ENCODE data around the gene ZNF524.

DNA sequence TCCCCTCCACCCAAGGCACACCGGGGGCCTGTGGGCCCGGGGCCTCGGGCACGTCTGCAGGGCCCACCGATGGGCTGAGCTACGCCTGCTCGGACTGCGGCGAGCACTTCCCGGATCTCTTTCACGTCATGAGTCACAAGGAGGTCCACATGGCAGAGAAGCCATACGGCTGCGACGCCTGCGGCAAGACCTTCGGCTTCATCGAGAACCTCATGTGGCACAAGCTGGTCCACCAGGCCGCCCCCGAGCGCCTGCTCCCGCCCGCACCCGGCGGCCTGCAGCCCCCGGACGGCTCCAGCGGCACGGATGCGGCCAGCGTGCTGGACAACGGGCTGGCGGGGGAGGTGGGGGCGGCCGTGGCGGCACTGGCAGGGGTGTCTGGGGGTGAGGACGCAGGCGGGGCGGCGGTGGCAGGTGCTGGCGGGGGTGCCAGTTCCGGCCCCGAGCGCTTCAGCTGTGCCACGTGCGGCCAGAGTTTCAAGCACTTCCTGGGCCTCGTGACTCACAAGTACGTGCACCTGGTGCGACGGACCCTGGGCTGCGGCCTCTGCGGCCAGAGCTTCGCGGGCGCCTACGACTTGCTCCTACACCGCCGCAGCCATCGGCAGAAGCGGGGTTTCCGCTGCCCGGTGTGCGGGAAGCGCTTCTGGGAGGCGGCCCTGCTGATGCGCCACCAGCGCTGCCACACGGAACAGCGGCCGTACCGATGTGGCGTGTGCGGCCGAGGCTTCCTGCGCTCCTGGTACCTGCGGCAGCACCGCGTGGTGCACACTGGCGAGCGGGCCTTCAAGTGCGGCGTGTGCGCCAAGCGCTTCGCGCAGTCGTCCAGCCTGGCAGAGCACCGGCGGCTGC, 15.7 kb downstream of the ZNF524 start:
- TF ChIP-seq, protein P1, sequence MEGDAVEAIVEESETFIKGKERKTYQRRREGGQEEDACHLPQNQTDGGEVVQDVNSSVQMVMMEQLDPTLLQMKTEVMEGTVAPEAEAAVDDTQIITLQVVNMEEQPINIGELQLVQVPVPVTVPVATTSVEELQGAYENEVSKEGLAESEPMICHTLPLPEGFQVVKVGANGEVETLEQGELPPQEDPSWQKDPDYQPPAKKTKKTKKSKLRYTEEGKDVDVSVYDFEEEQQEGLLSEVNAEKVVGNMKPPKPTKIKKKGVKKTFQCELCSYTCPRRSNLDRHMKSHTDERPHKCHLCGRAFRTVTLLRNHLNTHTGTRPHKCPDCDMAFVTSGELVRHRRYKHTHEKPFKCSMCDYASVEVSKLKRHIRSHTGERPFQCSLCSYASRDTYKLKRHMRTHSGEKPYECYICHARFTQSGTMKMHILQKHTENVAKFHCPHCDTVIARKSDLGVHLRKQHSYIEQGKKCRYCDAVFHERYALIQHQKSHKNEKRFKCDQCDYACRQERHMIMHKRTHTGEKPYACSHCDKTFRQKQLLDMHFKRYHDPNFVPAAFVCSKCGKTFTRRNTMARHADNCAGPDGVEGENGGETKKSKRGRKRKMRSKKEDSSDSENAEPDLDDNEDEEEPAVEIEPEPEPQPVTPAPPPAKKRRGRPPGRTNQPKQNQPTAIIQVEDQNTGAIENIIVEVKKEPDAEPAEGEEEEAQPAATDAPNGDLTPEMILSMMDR (IDR thresholded peaks at IDR 0.05) = no peak
- TF ChIP-seq POLR2AphosphoS5 (IDR thresholded peaks at IDR 0.05; ENCODE audit: low read depth, low read length) = no peak
- TF ChIP-seq, protein P2, sequence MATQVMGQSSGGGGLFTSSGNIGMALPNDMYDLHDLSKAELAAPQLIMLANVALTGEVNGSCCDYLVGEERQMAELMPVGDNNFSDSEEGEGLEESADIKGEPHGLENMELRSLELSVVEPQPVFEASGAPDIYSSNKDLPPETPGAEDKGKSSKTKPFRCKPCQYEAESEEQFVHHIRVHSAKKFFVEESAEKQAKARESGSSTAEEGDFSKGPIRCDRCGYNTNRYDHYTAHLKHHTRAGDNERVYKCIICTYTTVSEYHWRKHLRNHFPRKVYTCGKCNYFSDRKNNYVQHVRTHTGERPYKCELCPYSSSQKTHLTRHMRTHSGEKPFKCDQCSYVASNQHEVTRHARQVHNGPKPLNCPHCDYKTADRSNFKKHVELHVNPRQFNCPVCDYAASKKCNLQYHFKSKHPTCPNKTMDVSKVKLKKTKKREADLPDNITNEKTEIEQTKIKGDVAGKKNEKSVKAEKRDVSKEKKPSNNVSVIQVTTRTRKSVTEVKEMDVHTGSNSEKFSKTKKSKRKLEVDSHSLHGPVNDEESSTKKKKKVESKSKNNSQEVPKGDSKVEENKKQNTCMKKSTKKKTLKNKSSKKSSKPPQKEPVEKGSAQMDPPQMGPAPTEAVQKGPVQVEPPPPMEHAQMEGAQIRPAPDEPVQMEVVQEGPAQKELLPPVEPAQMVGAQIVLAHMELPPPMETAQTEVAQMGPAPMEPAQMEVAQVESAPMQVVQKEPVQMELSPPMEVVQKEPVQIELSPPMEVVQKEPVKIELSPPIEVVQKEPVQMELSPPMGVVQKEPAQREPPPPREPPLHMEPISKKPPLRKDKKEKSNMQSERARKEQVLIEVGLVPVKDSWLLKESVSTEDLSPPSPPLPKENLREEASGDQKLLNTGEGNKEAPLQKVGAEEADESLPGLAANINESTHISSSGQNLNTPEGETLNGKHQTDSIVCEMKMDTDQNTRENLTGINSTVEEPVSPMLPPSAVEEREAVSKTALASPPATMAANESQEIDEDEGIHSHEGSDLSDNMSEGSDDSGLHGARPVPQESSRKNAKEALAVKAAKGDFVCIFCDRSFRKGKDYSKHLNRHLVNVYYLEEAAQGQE (IDR thresholded peaks at IDR 0.05; ENCODE audit: insufficient read depth in 1 of 2, low read depth in 2 of 2, low read length in 1 of 2) = no peak

All from Panc1 (cell line).